ENCODE data around the gene GAS2L3.

DNA sequence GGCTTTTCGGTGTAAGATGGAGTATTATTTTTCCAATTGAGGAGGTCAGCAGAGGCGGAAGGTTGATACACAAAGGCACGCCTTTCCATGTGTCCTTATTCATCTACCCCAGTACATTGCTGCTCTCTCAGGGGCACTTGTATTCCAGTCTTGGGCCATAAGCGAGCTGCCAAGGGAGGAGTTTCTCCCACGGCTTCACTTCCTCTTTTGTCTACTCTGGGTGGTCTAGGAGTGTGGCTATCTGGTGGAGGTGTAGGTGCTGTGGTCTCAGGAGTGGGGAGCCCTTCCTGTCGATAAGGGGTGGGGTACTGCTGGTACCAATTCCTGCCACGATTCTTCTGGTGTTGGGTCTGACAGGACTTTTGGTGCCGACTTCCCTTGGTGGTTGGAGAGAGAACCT is 73.4 kb downstream of the GAS2L3 start:
- no peak for TF ChIP-seq POLR2A (IDR thresholded peaks at IDR 0.05)
- TF ChIP-seq, protein P1, sequence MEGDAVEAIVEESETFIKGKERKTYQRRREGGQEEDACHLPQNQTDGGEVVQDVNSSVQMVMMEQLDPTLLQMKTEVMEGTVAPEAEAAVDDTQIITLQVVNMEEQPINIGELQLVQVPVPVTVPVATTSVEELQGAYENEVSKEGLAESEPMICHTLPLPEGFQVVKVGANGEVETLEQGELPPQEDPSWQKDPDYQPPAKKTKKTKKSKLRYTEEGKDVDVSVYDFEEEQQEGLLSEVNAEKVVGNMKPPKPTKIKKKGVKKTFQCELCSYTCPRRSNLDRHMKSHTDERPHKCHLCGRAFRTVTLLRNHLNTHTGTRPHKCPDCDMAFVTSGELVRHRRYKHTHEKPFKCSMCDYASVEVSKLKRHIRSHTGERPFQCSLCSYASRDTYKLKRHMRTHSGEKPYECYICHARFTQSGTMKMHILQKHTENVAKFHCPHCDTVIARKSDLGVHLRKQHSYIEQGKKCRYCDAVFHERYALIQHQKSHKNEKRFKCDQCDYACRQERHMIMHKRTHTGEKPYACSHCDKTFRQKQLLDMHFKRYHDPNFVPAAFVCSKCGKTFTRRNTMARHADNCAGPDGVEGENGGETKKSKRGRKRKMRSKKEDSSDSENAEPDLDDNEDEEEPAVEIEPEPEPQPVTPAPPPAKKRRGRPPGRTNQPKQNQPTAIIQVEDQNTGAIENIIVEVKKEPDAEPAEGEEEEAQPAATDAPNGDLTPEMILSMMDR (IDR thresholded peaks at IDR 0.05) = no peak

Data from lower leg skin (tissue), 3 donors.